ENCODE measurements around the gene SLC2A10.

GRCh38 chr20:46709459-46710152 lies at the start of gene SLC2A10:
- TF ChIP-seq CTCF (IDR thresholded peaks at IDR 0.05; ENCODE audit: low read depth, low read length), result no peak
- no peak for TF ChIP-seq EZH2phosphoT487 (IDR thresholded peaks at IDR 0.05; ENCODE audit: low read depth)

All from OCI-LY3 (cell line).